AG09319 (cell line): ENCODE data around the gene IFI35.
A peak's percentile ranks its signal among the peaks of the same experiment; 100 is the strongest.

Experiments
- DNase-seq: peaks from one replicate; pipeline ENCODE4 v3.0.0-alpha.2; 2010; ENCODE audit warnings: low read depth; ENCODE audit errors: extremely low read depth
- TF ChIP-seq, protein P1 (sequence below): IDR thresholded peaks from 2 replicates; pipeline ENCODE4 v1.5.1; 2011; ENCODE audit warnings: low read depth, mild to moderate bottlenecking, inconsistent platforms, low read length, moderate library complexity

IFI35 gene

DNA sequence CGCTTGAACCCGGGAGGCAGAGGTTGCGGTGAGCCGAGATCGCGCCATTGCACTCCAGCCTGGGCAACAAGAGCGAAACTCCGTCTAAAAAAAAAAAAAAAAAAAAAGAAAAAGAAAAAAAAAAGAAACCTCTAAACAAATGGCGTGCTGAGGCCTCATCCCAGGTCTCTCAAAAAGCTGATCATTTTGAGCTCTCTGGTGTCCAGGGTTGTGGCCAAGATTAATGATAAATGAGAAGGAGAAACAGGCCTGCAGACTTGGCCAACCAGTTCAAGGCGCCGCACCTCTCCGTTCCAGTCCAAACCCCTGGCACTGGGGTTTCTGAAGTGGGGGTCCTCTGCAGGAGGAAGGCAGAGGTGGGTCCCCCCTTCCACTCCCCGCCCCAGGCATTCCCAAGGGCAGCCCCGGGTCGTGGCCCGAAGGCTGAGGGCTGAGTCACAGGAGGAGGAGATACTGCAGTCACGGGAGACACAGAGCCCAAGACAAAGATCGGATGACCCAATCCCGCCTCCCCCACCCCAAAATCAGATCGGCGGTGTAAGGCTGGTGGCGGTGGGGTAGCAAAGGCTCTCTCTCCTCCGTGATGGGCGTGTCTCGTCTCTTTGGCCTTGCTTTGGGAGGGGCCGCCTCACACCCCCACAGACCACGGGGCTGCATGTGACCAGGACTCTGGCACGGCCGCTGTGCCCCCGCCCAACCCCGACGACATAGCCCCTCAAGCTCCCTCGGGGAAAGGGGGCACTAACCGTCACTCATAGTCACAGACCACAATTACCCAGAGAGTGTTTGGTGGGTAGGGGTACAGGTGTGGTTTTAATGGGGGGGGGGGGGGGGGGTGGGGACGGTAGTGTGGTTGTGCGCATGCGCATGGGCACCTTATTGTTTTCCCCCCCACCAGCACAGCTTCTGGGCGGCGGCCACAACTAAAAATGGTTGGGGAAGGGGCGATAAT, 14.5 kb downstream of the IFI35 start:
- DNase-seq: peak; percentile 62
- TF ChIP-seq, protein P1, sequence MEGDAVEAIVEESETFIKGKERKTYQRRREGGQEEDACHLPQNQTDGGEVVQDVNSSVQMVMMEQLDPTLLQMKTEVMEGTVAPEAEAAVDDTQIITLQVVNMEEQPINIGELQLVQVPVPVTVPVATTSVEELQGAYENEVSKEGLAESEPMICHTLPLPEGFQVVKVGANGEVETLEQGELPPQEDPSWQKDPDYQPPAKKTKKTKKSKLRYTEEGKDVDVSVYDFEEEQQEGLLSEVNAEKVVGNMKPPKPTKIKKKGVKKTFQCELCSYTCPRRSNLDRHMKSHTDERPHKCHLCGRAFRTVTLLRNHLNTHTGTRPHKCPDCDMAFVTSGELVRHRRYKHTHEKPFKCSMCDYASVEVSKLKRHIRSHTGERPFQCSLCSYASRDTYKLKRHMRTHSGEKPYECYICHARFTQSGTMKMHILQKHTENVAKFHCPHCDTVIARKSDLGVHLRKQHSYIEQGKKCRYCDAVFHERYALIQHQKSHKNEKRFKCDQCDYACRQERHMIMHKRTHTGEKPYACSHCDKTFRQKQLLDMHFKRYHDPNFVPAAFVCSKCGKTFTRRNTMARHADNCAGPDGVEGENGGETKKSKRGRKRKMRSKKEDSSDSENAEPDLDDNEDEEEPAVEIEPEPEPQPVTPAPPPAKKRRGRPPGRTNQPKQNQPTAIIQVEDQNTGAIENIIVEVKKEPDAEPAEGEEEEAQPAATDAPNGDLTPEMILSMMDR: no peak

DNA sequence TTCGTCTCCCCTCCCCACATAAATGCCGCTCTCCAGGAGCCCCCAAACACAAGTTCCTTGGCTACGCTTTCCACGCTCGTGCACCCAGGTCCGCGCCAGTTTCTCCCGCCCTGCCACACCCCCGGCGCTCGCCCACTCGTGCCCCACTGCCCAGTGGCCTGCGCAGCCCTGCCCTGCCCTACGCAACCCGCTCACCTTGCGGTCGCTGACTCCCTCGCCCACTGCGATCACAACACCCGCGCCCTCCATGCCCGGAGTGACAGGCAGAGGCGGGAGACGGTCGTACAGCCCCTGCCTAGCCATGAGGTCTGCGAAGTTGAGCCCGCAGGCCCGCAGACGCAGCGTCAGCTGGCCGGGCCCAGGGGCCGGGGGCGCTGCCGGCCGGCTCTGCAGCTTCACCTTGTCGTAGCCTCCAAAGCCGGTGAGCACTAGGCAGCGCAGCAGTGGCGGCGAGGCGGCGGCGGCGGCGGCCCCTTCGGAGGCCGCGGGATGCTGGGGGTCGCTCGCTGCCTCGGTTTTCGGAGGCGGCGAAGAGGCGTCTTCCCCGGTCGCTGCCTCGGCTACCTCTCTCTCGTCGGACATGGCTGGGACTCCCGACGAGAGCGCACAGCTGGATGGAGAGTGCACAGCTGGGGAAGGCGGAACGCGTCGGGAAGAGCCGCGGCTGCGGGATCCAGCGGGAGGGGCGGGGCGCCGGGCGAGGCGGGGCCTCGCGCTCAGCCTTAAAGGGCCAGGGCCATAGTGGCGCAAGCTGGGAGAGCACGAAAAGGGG, 15.3 kb downstream of the IFI35 start, which contains the start of gene VAT1:
VAT1 (minus strand) TSS at position 645 of the 772 bp plus-strand sequence; CDS start at position 582, 63 bp downstream.
- TF ChIP-seq, protein P1: no peak
- DNase-seq: no peak

DNA sequence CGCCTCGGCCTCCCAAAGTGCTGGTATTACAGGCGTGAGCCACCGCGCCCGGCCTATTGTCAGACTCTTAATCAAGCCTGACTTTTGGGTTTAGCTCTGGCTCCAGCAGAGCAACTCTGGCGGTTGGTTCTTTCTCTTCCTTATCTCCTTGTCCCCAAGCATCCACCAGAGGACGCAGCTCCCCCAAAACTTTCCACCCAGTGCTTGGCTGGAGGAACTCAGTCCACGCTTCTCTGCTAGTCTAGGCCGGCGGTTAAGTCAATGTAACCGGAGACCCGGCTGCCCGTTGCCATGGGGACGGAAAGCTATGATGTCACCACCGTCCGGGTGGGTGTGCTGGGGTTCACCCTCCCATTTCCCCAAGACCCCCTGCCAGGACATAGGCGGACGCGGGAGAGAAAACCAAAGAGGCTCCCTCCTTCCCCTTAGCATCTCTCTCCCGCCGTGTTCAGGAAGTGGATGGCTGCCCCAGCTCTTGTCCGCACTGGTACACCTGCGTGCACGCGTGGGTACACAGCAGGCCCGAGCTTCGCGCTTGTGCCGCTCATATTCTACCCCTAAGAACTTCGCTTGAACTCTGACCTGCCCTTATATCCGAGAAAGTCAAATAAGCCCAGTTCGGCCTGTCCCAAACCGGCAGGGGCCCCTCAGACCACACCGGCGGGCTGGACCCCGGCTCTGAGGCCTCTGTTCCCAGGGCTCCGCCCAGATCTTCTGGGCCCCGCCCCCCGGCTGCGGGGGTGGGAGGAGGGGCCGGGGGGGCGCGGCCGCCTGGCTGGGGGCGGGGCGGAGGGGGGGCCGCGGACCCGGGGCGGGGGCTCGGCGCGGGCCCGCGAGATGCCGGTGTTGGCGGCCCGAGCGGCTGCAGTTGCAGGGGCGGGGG, 18.1 kb downstream of the IFI35 start, which contains the start of gene RND2:
RND2 (plus strand) TSS at position 825 of the 883 bp plus-strand sequence. CDS start 117 bp downstream, outside the sequence.
- peak; percentile 87 for DNase-seq
- TF ChIP-seq, protein P1: peak; percentile 92

DNA sequence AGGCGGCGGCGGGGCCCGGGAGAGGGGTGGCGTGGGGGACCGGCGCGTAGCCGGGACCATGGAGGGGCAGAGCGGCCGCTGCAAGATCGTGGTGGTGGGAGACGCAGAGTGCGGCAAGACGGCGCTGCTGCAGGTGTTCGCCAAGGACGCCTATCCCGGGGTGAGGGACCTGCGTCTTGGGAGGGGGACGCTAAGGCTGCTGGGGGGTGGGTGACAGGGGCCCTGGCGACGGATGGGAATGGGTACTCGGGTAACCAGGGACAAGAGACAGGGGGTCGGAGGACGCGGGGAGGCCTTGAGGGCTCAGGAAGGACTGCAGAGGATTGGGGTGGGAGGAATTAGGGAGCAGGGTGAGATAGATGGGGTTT, 18.7 kb downstream of the IFI35 start:
- no peak for DNase-seq
- TF ChIP-seq, protein P1: no peak

DNA sequence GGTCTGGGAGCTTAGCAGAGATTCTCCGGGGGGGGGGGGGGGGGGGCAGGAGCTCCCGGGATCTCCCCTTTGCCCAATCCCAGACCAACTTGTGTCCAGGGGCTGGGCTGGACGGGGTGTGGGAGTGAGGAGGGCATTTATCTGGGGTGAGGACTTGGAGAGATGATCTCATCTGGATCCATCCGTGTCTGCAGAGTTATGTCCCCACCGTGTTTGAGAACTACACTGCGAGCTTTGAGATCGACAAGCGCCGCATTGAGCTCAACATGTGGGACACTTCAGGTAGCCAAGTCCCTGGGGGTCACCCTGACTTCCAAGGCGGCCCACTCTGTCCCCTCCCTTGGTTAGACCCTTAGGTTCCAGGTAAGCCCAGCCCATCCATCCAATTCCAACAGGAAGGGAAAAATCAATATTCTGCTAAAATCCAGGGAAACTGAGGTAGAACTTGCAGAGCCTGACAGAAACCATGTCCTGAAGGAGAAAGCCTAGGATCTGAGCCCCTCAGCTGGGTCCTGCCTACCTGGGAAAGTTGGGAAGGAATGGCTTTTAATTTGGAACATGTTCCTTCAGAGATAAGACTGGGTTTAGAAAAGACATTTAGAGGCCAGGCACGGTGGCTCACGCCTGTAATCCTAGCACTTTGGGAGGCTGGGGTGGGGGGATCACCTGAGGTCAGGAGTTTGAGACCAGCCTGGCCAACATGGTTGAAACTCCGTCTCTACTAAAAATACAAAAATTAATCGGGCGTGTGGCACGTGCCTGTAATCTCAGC, 19.4 kb downstream of the IFI35 start:
- DNase-seq: no peak
- TF ChIP-seq, protein P1: no peak

DNA sequence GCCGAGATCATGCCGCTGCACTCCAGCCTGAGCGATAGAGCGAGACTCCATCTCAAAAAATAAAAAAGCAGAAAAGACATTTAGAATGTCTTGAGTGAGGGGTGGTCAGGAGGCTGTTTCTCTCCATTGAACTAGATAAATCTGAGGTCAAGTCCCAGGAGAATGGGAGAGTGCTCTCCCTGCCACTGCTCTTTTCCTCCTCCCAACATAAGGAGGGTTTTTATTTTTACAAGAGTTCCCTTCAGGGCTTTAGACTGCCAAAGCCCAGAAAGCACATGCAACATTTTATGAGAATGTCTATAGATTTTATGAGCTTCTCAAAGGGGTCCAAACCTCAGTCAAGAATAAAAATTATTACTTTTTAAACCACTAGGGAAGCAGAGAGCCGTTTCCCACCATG, 20.0 kb downstream of the IFI35 start:
- no peak for DNase-seq
- TF ChIP-seq, protein P1: no peak
